Embryonic facial prominence (tissue), 1 donor: ENCODE results near the gene TUFM.
"Not testable (repeated sequence)": the region's sequence is repeated elsewhere in the genome, so short reads cannot be mapped to it uniquely, and the experiment has no call there.

ENCODE experiments used
- DNase-seq: peaks from one replicate; pipeline ENCODE4 v3.0.0-alpha.2; 2016; ENCODE audit errors: extremely low spot score

The TUFM gene

DNA sequence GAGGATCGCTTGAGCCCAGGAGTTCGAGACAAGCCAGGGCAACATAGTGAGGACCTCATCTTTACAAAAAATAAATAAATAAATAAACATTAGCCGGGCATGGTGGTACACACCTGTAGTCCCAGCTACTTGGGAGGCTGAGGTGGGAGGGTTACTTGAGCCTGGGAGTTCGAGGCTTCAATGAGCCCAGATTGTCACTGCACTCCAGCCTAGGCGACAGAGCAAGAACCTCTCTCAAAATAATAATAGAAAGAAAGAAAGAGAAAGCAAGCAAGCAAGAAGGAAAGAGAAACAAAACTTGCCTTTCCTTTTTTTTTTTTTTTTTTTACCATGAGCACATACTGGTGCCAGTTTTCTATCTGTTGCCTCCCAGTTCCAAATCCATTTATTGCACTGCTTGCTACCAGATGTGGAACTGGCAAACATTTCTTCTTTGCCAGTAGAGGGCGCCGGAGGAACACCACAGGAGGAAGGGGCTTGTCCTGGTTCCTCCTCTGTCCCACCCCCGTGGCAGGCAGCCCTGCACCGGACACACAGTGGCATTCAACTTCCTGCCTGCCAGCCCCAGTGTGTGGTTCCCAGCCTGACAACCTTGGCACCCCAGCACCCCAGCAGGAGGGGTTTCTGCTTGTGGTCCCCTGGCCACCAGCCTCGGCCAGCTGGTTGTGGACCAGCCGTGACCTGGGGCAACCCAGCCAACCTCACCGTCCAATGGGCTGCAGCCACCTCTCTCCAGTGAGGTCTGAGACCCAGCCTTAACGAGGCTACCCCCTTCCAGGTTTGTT is 43.7 kb downstream of the TUFM start:
- DNase-seq = not testable (repeated sequence)
